Hepatocyte (in vitro differentiated cells): ENCODE data around the gene LARP6. TPM values are rescaled to one million over a fixed set of nuclear protein-coding genes. Genes with fewer than 3 reads are reported as not detected.
A peak's percentile ranks its signal among the peaks of the same experiment; 100 is the strongest.

ENCODE experiments used
- DNase-seq: peaks from one replicate; pipeline ENCODE4 v3.0.0-alpha.2; 2016; ENCODE audit warnings: low spot score
- H2AFZ ChIP-seq: fragments of 200-600 bp; sonication (generic); 2 replicates; pipeline ENCODE4 v1.6.0; 2016; ENCODE audit warnings: antibody characterized with exemption, mild to moderate bottlenecking
- H3K27ac ChIP-seq: fragments of 200-600 bp; sonication (generic); 2 replicates; pipeline ENCODE4 v1.5.1; 2016; ENCODE audit warnings: mild to moderate bottlenecking
- H3K27me3 ChIP-seq: fragments of 200-600 bp; sonication (generic); 2 replicates; pipeline ENCODE4 v1.6.1; 2016
- H3K36me3 ChIP-seq: fragments of 200-600 bp; sonication (generic); replicated peaks from 2 replicates; pipeline ENCODE4 v1.5.1; 2016; ENCODE audit warnings: low read depth; ENCODE audit not compliant: insufficient read depth
- H3K4me1 ChIP-seq: fragments of 200-600 bp; sonication (generic); 2 replicates; pipeline ENCODE4 v1.5.1; 2016; ENCODE audit warnings: mild to moderate bottlenecking, moderate library complexity; ENCODE audit not compliant: insufficient read depth
- H3K4me2 ChIP-seq: fragments of 200-600 bp; sonication (generic); 2 replicates; pipeline ENCODE4 v1.6.0; 2016
- H3K4me3 ChIP-seq: fragments of 200-600 bp; sonication (generic); 2 replicates; pipeline ENCODE4 v1.5.1; 2016; ENCODE audit warnings: mild to moderate bottlenecking
- H3K79me2 ChIP-seq: fragments of 200-600 bp; sonication (generic); 2 replicates; pipeline ENCODE4 v1.6.0; 2017; ENCODE audit warnings: mild to moderate bottlenecking
- H3K9me2 ChIP-seq: fragments of 200-600 bp; sonication (generic); replicated peaks from 2 replicates; pipeline ENCODE4 v1.6.0; 2017; ENCODE audit warnings: mild to moderate bottlenecking; ENCODE audit not compliant: insufficient read depth
- H3K9me3 ChIP-seq: fragments of 200-600 bp; sonication (generic); 2 replicates; pipeline ENCODE4 v1.5.1; 2016; ENCODE audit warnings: low read depth, mild to moderate bottlenecking
- H4K20me1 ChIP-seq: fragments of 200-600 bp; sonication (generic); 2 replicates; pipeline ENCODE4 v1.6.0; 2016; ENCODE audit warnings: mild to moderate bottlenecking; ENCODE audit not compliant: insufficient read depth, poor library complexity, severe bottlenecking
- CTCF ChIP-seq: fragments of 200-600 bp; sonication (generic); IDR thresholded peaks from 2 replicates; pipeline ENCODE4 v1.5.1; 2016; ENCODE audit warnings: antibody characterized with exemption, mild to moderate bottlenecking; ENCODE audit not compliant: poor library complexity
- EZH2 ChIP-seq: fragments of 200-600 bp; sonication (generic); IDR thresholded peaks from 2 replicates; pipeline ENCODE4 v1.6.1; 2016; ENCODE audit warnings: antibody characterized with exemption, mild to moderate bottlenecking, borderline replicate concordance
- EZH2phosphoT487 ChIP-seq: fragments of 200-600 bp; sonication (generic); IDR thresholded peaks from one replicate; pipeline ENCODE4 v1.6.1; 2018; ENCODE audit warnings: antibody characterized with exemption, mild to moderate bottlenecking, low read depth, moderate library complexity; ENCODE audit not compliant: unreplicated experiment, severe bottlenecking
- WGBS: methylation state at CpG from one replicate; pipeline ENCODE4 v1.1.6; 2016; ENCODE audit warnings: low lambda C conversion rate; ENCODE audit errors: missing lambda C conversion rate; 5-methylcytosine and 5-hydroxymethylcytosine counted together
- polyA plus RNA-seq: library from polyadenylated mRNA; unstranded; fragments of >200 nt; fragmentation: Nextera tagmentation; extraction: Ambion mirVana; gene quantifications from 2 replicates; pipeline ENCODE4 v1.2.1, GENCODE V29; 2016
- total RNA-seq: library from RNA; depleted of rRNA; stranded (reverse); fragments of >200 nt; gene quantifications from 2 replicates; pipeline ENCODE4 v1.2.3, GENCODE V29; 2014

The LARP6 gene
- total and polyA plus RNA-seq, 2 experiments from 2014 or later, result 45.9 to 50.0 TPM

- no peaks in the 10 kb centered on the region for H3K36me3 ChIP-seq
- H4K20me1 ChIP-seq, result no peaks in the 10 kb centered on the region
These were observed 19.8 kb downstream of the LARP6 start for GRCh38 chr15:70833861-70834765.

GRCh38 chr15:70833422-70833821, 20.5 kb downstream of the LARP6 start:
- WGBS, result 90% methylated on average over 3 of the region's 3 CpGs
- no peak overlapping the region for H3K4me2 ChIP-seq
- H3K4me3 ChIP-seq, result no peak overlapping the region
- no peak overlapping the region for H2AFZ ChIP-seq
- no peaks in the 10 kb centered on the region for H3K9me3 ChIP-seq
- no peak for DNase-seq
- no peaks in the 10 kb centered on the region for H3K79me2 ChIP-seq
- no peaks in the 10 kb centered on the region for H4K20me1 ChIP-seq
- peaks cover 15% of the 10 kb centered on the region for H3K4me1 ChIP-seq
- no peaks in the 10 kb centered on the region for H3K27me3 ChIP-seq
- peak overlapping the region; percentile 66 for H3K27ac ChIP-seq
- TF ChIP-seq CTCF (no peak), EZH2phosphoT487 (no peak), EZH2 (no peak)
- H3K9me2 ChIP-seq, result no peaks in the 10 kb centered on the region
- no peaks in the 10 kb centered on the region for H3K36me3 ChIP-seq

More at GRCh38 chr15:70833861-70834765, 19.8 kb downstream of the LARP6 start:
- Histone ChIP-seq H3K4me2 (peak overlapping the region; percentile 12), H3K27me3 (no peaks in the 10 kb centered on the region), H3K79me2 (no peaks in the 10 kb centered on the region), H3K9me2 (no peaks in the 10 kb centered on the region), H3K4me1 (peaks cover 15% of the 10 kb centered on the region), H3K4me3 (no peak overlapping the region), H2AFZ (no peak overlapping the region), H3K27ac (peak overlapping the region; percentile 91), H3K9me3 (no peaks in the 10 kb centered on the region)
- peak; percentile 65 for DNase-seq
- TF ChIP-seq CTCF (no peak), EZH2phosphoT487 (no peak), EZH2 (no peak)
- WGBS, result 58% methylated on average over 9 of the region's 9 CpGs

- Histone ChIP-seq H4K20me1 (no peaks in the 10 kb centered on the region), H3K4me3 (no peak overlapping the region), H3K79me2 (no peaks in the 10 kb centered on the region), H3K4me2 (no peak overlapping the region), H3K36me3 (no peaks in the 10 kb centered on the region), H3K9me3 (no peaks in the 10 kb centered on the region), H3K4me1 (peaks cover 15% of the 10 kb centered on the region), H2AFZ (no peak overlapping the region), H3K27ac (no peak overlapping the region), H3K27me3 (no peaks in the 10 kb centered on the region), H3K9me2 (no peaks in the 10 kb centered on the region)
- no peak for TF ChIP-seq EZH2
- no peak for TF ChIP-seq CTCF
- no peak for TF ChIP-seq EZH2phosphoT487
- 97% methylated on average over 20 of the region's 20 CpGs for WGBS
- DNase-seq, result no peak
These were observed 21.8 kb downstream of the LARP6 start for GRCh38 chr15:70832176-70832575.
